Common myeloid progenitor, CD34-positive (primary cell): ENCODE data around the gene BBS2.

Experiments
- CTCF ChIA-PET: fragments of 350-600 bp; sonication (Branson Sonifier 250); formaldehyde crosslinking; loops from one replicate; lab custom pipeline; 2021; ENCODE audit warnings: antibody characterized with exemption; lab: Charles Lee
- POLR2A ChIA-PET: fragments of 350-600 bp; sonication (Branson Sonifier 250); formaldehyde crosslinking; loops from one replicate; lab custom pipeline; 2021; ENCODE audit warnings: antibody characterized with exemption; lab: Charles Lee
- DNase-seq, 3 donors: peaks; one replicate each; pipeline versions ENCODE4 v3.0.0 to v3.0.0-alpha.2; 2013
- H3K27ac ChIP-seq, 2 experiments: 1 replicate in 1 of 2; 2 replicates in 1 of 2; pipeline ENCODE4 v1.7.0; 2013; ENCODE audit warnings: inconsistent platforms in 2 of 2, low read length in 2 of 2, mild to moderate bottlenecking in 2 of 2, low read depth in 1 of 2, moderate library complexity in 1 of 2; ENCODE audit not compliant: severe bottlenecking in 2 of 2, insufficient read depth in 1 of 2, poor library complexity in 1 of 2
- H3K27me3 ChIP-seq, 5 experiments: replicated peaks in 2 of 5; 1 replicate in 3 of 5; 2 replicates in 2 of 5; pipeline versions ENCODE4 v1.6.1 to v1.7.0; 2013; ENCODE audit warnings: low read length in 4 of 5, mild to moderate bottlenecking in 2 of 5, moderate library complexity in 2 of 5, inconsistent platforms in 1 of 5; ENCODE audit not compliant: insufficient read depth in 5 of 5, control insufficient read depth in 4 of 5
- H3K36me3 ChIP-seq, 4 experiments: 1 replicate in 2 of 4; 2 replicates in 2 of 4; pipeline versions ENCODE4 v1.6.1 to v1.7.0; 2013; ENCODE audit warnings: low read length in 3 of 4, control low read depth in 1 of 4, mild to moderate bottlenecking in 1 of 4; ENCODE audit not compliant: control insufficient read depth in 4 of 4, insufficient read depth in 4 of 4
- H3K4me1 ChIP-seq, 4 experiments: 1 replicate in 3 of 4; 2 replicates in 1 of 4; pipeline versions ENCODE4 v1.6.1 to v1.7.1; 2013; ENCODE audit warnings: low read length in 3 of 4, mild to moderate bottlenecking in 3 of 4, control low read depth in 1 of 4, inconsistent platforms in 1 of 4, moderate library complexity in 1 of 4; ENCODE audit not compliant: control insufficient read depth in 4 of 4, insufficient read depth in 4 of 4; ENCODE audit errors: control extremely low read depth in 1 of 4
- H3K4me3 ChIP-seq, 7 experiments: 1 replicate in 4 of 7; 2 replicates in 3 of 7; pipeline versions ENCODE4 v1.5.1 to v1.7.0; 2013; ENCODE audit warnings: mild to moderate bottlenecking in 7 of 7, low read length in 6 of 7, moderate library complexity in 6 of 7, inconsistent platforms in 2 of 7, low read depth in 2 of 7, control low read depth in 1 of 7; ENCODE audit not compliant: insufficient read depth in 4 of 7, control insufficient read depth in 1 of 7; ENCODE audit errors: extremely low read depth in 1 of 7
- H3K9me3 ChIP-seq, 5 experiments: 1 replicate in 4 of 5; 2 replicates in 1 of 5; pipeline versions ENCODE4 v1.6.1 to v1.7.1; 2013; ENCODE audit warnings: low read length in 4 of 5, mild to moderate bottlenecking in 2 of 5, inconsistent platforms in 1 of 5, low read depth in 1 of 5, moderate library complexity in 1 of 5; ENCODE audit not compliant: control insufficient read depth in 4 of 5, insufficient read depth in 2 of 5; ENCODE audit errors: control extremely low read depth in 1 of 5
- WGBS: methylation state at CpG from one replicate; pipeline ENCODE4 v1.1.5; 2013; ENCODE audit not compliant: insufficient coverage; 5-methylcytosine and 5-hydroxymethylcytosine counted together

The BBS2 gene

GRCh38 chr16:56520251-56520577 lies 390 bp upstream of the BBS2 start:
- no CpG with 5 or more reads among the region's 4 CpGs for WGBS
- CTCF ChIA-PET = interaction anchor here (1.0 to 2.3 kb wide), 2 partner anchors 57 to 81 kb away, joined by 3 to 5 read pairs; no protein-coding TSS in a partner anchor

GRCh38 chr16:56518425-56518824 lies 1.4 kb downstream of the BBS2 start:
- H3K27me3 ChIP-seq = no peaks in the 10 kb centered on the region
- no peak for DNase-seq
- 91% methylated on average over 6 of the region's 7 CpGs for WGBS
- ChIA-PET POLR2A (no interaction called here), CTCF (interaction anchor here (0.8 to 3.3 kb wide), 5 partner anchors 11 to 90 kb away, joined by 3 to 11 read pairs (median 4); partner anchors contain the start of genes MT2A and MT4)
- peaks cover 4 to 17% (median 9%) of the 10 kb centered on the region in 4 experiments for H3K4me1 ChIP-seq
- no peak overlapping the region for H3K27ac ChIP-seq
- no peaks in the 10 kb centered on the region for H3K9me3 ChIP-seq
- H3K36me3 ChIP-seq = no peaks in the 10 kb centered on the region
- H3K4me3 ChIP-seq = no peak overlapping the region

More at GRCh38 chr16:56520251-56520577, 390 bp upstream of the BBS2 start:
- no peaks in the 10 kb centered on the region for H3K36me3 ChIP-seq
- no peak for DNase-seq
- POLR2A ChIA-PET = no interaction called here
- H3K4me3 ChIP-seq = peak overlapping the region in 6 of 7 experiments; percentile 40 to 96 (median 92)
- no peaks in the 10 kb centered on the region for H3K9me3 ChIP-seq
- peaks cover 0 to 2% (median 0%) of the 10 kb centered on the region in 5 experiments for H3K27me3 ChIP-seq
- H3K27ac ChIP-seq = peak overlapping the region in 1 of 2 experiments; percentile 72
- H3K4me1 ChIP-seq = peaks cover 4 to 14% (median 9%) of the 10 kb centered on the region in 4 experiments

- H3K36me3 ChIP-seq = peaks cover 0 to 3% (median 0%) of the 10 kb centered on the region in 4 experiments
- H3K27ac ChIP-seq = no peak overlapping the region
- 85% methylated on average over 2 of the region's 2 CpGs for WGBS
- H3K4me1 ChIP-seq = peaks cover 4 to 21% (median 11%) of the 10 kb centered on the region in 4 experiments
- DNase-seq = no peak
- H3K27me3 ChIP-seq = no peaks in the 10 kb centered on the region
- POLR2A ChIA-PET = no interaction called here
- H3K4me3 ChIP-seq = no peak overlapping the region
- CTCF ChIA-PET = interaction anchor here (0.6 to 3.3 kb wide), 7 partner anchors 9 to 312 kb away, joined by 3 to 11 read pairs (median 4); partner anchors contain the start of gene MT2A
- H3K9me3 ChIP-seq = no peaks in the 10 kb centered on the region
Observed at GRCh38 chr16:56517206-56517605, 2.6 kb downstream of the BBS2 start.

- ChIA-PET CTCF (interaction anchor here (0.9 to 3.3 kb wide), 3 partner anchors 18 to 91 kb away, joined by 3 to 11 read pairs (median 4); no protein-coding TSS in a partner anchor), POLR2A (no interaction called here)
- Histone ChIP-seq H3K4me1 (peaks cover 4 to 21% (median 10%) of the 10 kb centered on the region in 4 experiments), H3K4me3 (no peak overlapping the region), H3K27ac (no peak overlapping the region), H3K27me3 (no peaks in the 10 kb centered on the region), H3K9me3 (no peaks in the 10 kb centered on the region), H3K36me3 (peaks cover 0 to 11% (median 5%) of the 10 kb centered on the region in 4 experiments)
- 84% methylated on average over 6 of the region's 6 CpGs for WGBS
- no peak for DNase-seq
Observed at GRCh38 chr16:56515665-56516064, 4.2 kb downstream of the BBS2 start.

- POLR2A ChIA-PET = no interaction called here
- peaks cover 0 to 19% (median 12%) of the 10 kb centered on the region in 4 experiments for H3K36me3 ChIP-seq
- CTCF ChIA-PET = interaction anchor here (1.3 to 2.4 kb wide), 6 partner anchors 16 to 187 kb away, joined by 3 to 11 read pairs (median 5); no protein-coding TSS in a partner anchor
- no peaks in the 10 kb centered on the region for H3K27me3 ChIP-seq
- no peak for DNase-seq
- H3K9me3 ChIP-seq = no peaks in the 10 kb centered on the region
- H3K27ac ChIP-seq = no peak overlapping the region
- H3K4me1 ChIP-seq = peaks cover 0 to 14% (median 4%) of the 10 kb centered on the region in 4 experiments
- WGBS = 93% methylated on average over 3 of the region's 3 CpGs
- no peak overlapping the region for H3K4me3 ChIP-seq
Observed at GRCh38 chr16:56514845-56515244, 5.0 kb downstream of the BBS2 start.

- DNase-seq = peak; percentile 80 to 85 (median 84)
- peaks cover 2 to 27% (median 16%) of the 10 kb centered on the region in 4 experiments for H3K36me3 ChIP-seq
- no peaks in the 10 kb centered on the region for H3K27me3 ChIP-seq
- CTCF ChIA-PET = interaction anchor here (0.7 to 2.6 kb wide), 12 partner anchors 8 to 189 kb away, joined by 3 to 11 read pairs (median 4); no protein-coding TSS in a partner anchor
- POLR2A ChIA-PET = interaction anchor here (0.5 kb wide), 1 partner anchor 42 kb away, joined by 4 read pairs; no protein-coding TSS in a partner anchor
- H3K4me3 ChIP-seq = no peak overlapping the region
- H3K27ac ChIP-seq = no peak overlapping the region
- peaks cover 0 to 9% (median 2%) of the 10 kb centered on the region in 4 experiments for H3K4me1 ChIP-seq
- WGBS = 76% methylated on average over 3 of the region's 3 CpGs
- H3K9me3 ChIP-seq = no peaks in the 10 kb centered on the region
Observed at GRCh38 chr16:56513972-56514371, 5.9 kb downstream of the BBS2 start.

GRCh38 chr16:56513091-56513490 lies 6.7 kb downstream of the BBS2 start:
- no peak overlapping the region for H3K4me3 ChIP-seq
- ChIA-PET POLR2A (interaction anchor here (0.8 kb wide), 1 partner anchor 482 kb away, joined by 3 read pairs; no protein-coding TSS in a partner anchor), CTCF (interaction anchor here (1.1 to 2.6 kb wide), 8 partner anchors 9 to 190 kb away, joined by 3 to 11 read pairs (median 4); no protein-coding TSS in a partner anchor)
- H3K4me1 ChIP-seq = peaks cover 0 to 8% (median 2%) of the 10 kb centered on the region in 4 experiments
- H3K27me3 ChIP-seq = no peaks in the 10 kb centered on the region
- H3K27ac ChIP-seq = no peak overlapping the region
- no CpG with 5 or more reads among the region's 2 CpGs for WGBS
- H3K9me3 ChIP-seq = no peaks in the 10 kb centered on the region
- no peak for DNase-seq
- H3K36me3 ChIP-seq = peaks cover 2 to 35% (median 17%) of the 10 kb centered on the region in 4 experiments
